ENCODE results near the gene ATF2. TPM values are rescaled to one million over a fixed set of nuclear protein-coding genes. Genes with fewer than 3 reads are reported as not detected.
A peak's percentile ranks its signal among the peaks of the same experiment; 100 is the strongest.

ATF2 gene
- total and polyA plus RNA-seq, 2 of the 4 experiments (the other 2 are of a cell fraction): 23.2 to 60.0 TPM

DNA sequence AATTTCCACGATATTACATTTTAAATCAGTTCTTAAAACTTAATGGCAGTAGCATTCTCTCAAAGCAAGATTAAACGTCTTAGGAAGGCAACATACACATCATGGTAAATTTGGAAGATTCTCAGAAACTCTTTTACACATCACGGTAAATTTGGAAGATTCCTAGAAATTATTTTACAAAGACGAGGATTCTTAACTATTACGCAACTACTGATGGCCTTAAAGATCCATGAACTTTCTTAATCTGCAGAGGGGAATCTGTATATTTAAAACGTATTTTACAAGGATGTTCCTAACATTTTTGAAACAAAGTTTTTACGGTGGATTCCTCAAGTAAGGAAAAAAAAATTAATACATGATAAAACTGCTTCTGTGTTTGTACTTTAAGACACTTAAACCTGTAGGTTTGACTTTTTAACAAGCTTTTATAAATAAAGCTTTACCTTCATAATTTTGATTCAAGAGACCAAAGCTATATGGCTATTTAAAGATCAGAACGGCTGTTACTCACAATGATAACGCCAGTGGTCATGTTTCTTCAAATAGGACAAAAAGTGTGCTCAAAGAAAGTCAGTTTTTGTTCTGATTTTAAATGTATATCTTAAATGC, 1.7 kb downstream of the ATF2 start:
- ChIA-PET CTCF (interaction anchor here (0.6 to 1.4 kb wide), 5 partner anchors 14 to 477 kb away, joined by 3 to 5 read pairs (median 4); no protein-coding TSS in a partner anchor), POLR2A (ENCODE audit: unreplicated experiment) (interaction anchor here (0.6 kb wide), 1 partner anchor 8 kb away, joined by 5 read pairs; no protein-coding TSS in a partner anchor)
- H3K36me3 ChIP-seq (ENCODE audit: control insufficient read depth, insufficient read depth, low read length): peaks cover 2% of the 10 kb centered on the region; the same call in 1 of the 2 replicates
- H3K27ac ChIP-seq (ENCODE audit: insufficient read depth, low read length): no peak overlapping the region
- H3K18ac ChIP-seq (ENCODE audit: low read depth, low read length): no peak overlapping the region
- no peak overlapping the region for H2AFZ ChIP-seq (replicated peaks; ENCODE audit: low read length, poor library complexity)
- no peak overlapping the region for H3K9ac ChIP-seq (ENCODE audit: low read depth, low read length)
- in situ Hi-C loops (cut with MboI; ENCODE audit: low sequenced_read_pairs): no loop called here
- H3K56ac ChIP-seq (ENCODE audit: extremely low read depth, insufficient read depth, low read length): no peak overlapping the region
- H2BK20ac ChIP-seq (ENCODE audit: low read depth, low read length): no peak overlapping the region
- H3K4me3 ChIP-seq (ENCODE audit: insufficient read depth, low read depth, low read length): no peak overlapping the region; the same call in 1 of the 2 replicates
- H3K9me3 ChIP-seq (ENCODE audit: control insufficient read depth, insufficient read depth, low read length): no peaks in the 10 kb centered on the region
- H2BK5ac ChIP-seq (ENCODE audit: low read depth, low read length, poor library complexity, severe bottlenecking): no peak overlapping the region
- no peaks in the 10 kb centered on the region for H3K4me1 ChIP-seq (ENCODE audit: control insufficient read depth, insufficient read depth, low read length)
- no CpG with 5 or more reads among the region's 9 CpGs for WGBS, 2 experiments (ENCODE audit: extremely low coverage in 2 of 2, insufficient read length in 1 of 2)
- H4K8ac ChIP-seq (ENCODE audit: low read depth in 2 of 2, low read length in 2 of 2): no peak overlapping the region
- dilution Hi-C loops (cut with HindIII; ENCODE audit: low sequenced_read_pairs, unreplicated experiment): no loop called here
- H3K79me1 ChIP-seq (ENCODE audit: low read depth in 1 of 2, low read length in 2 of 2): peaks cover 0 to 15% of the 10 kb centered on the region in 2 experiments; a peak in 2 of 4 replicates
- no TSS peak for BruUV-seq (replicated peaks)
- ATAC-seq (ENCODE audit: low read depth) (no peak), DNase-seq (no peak)
- no peaks in the 10 kb centered on the region; the same call in 1 of the 2 replicates for H3K9me1 ChIP-seq (ENCODE audit: insufficient read depth, low read length)
- H2BK15ac ChIP-seq (ENCODE audit: low read depth, low read length): no peak overlapping the region
- no peak overlapping the region for H2BK120ac ChIP-seq (ENCODE audit: low read depth, low read length)
- no peak overlapping the region for H2AK5ac ChIP-seq (ENCODE audit: low read depth, low read length)
- peak overlapping the region; percentile 93 for H3K4me2 ChIP-seq (ENCODE audit: low read depth, low read length)
- no peak overlapping the region for H4K5ac ChIP-seq (ENCODE audit: low read depth, low read length)
- TF ChIP-seq, protein P1, sequence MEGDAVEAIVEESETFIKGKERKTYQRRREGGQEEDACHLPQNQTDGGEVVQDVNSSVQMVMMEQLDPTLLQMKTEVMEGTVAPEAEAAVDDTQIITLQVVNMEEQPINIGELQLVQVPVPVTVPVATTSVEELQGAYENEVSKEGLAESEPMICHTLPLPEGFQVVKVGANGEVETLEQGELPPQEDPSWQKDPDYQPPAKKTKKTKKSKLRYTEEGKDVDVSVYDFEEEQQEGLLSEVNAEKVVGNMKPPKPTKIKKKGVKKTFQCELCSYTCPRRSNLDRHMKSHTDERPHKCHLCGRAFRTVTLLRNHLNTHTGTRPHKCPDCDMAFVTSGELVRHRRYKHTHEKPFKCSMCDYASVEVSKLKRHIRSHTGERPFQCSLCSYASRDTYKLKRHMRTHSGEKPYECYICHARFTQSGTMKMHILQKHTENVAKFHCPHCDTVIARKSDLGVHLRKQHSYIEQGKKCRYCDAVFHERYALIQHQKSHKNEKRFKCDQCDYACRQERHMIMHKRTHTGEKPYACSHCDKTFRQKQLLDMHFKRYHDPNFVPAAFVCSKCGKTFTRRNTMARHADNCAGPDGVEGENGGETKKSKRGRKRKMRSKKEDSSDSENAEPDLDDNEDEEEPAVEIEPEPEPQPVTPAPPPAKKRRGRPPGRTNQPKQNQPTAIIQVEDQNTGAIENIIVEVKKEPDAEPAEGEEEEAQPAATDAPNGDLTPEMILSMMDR (conservative IDR thresholded peaks at IDR 0.05; ENCODE audit: low read depth, low read length): no peak
- peak; percentile 96 for TF ChIP-seq CEBPB (IDR thresholded peaks at IDR 0.05; ENCODE audit: low read depth, low read length)
- TF ChIP-seq BHLHE40 (IDR thresholded peaks at IDR 0.05; ENCODE audit: low read depth, low read length): no peak
- H3K4ac ChIP-seq (ENCODE audit: low read depth, low read length): no peak overlapping the region
- H4K20me1 ChIP-seq (ENCODE audit: insufficient read depth, low read length): peaks cover 28% of the 10 kb centered on the region
- H3K14ac ChIP-seq (replicated peaks; ENCODE audit: low read depth, low read length): no peak overlapping the region
- intact Hi-C loops (cut with micrococcal nuclease): no loop called here
- H4K91ac ChIP-seq (ENCODE audit: insufficient read depth, low read depth, low read length): no peak overlapping the region
- no peak overlapping the region for H2AK9ac ChIP-seq (replicated peaks; ENCODE audit: low read depth, low read length, poor library complexity)
- H3K23ac ChIP-seq (ENCODE audit: low read depth, low read length): no peak overlapping the region
- no peaks in the 10 kb centered on the region for H3K27me3 ChIP-seq (ENCODE audit: control insufficient read depth, insufficient read depth, low read length)

Measured in IMR-90 (cell line).